Mucosa of descending colon (tissue), 3 donors: ENCODE measurements around the gene GDF10. TPM values are rescaled to one million over a fixed set of nuclear protein-coding genes. Genes with fewer than 3 reads are reported as not detected.

ENCODE experiments used
- ATAC-seq: fragments of 200-7000 bp; cut with Tn5 transposase; one replicate; pipeline ENCODE4 v1.9.1; 2020; ENCODE audit warnings: mild to moderate bottlenecking, moderate library complexity
- DNase-seq, 3 donors: peaks; one replicate each; pipeline ENCODE4 v3.0.0-alpha.2; 2020
- H3K36me3 ChIP-seq: fragments of 200-600 bp; one replicate; pipeline ENCODE4 v1.8.0; 2021; ENCODE audit warnings: low read depth, mild to moderate bottlenecking
- H3K4me1 ChIP-seq: fragments of 200-600 bp; one replicate; pipeline ENCODE4 v1.8.0; 2021; ENCODE audit warnings: low read depth, mild to moderate bottlenecking
- H3K4me3 ChIP-seq: fragments of 200-600 bp; one replicate; pipeline ENCODE4 v1.8.0; 2021; ENCODE audit warnings: mild to moderate bottlenecking
- H3K9me3 ChIP-seq: fragments of 200-600 bp; one replicate; pipeline ENCODE4 v1.8.0; 2021; ENCODE audit warnings: mild to moderate bottlenecking
- CTCF ChIP-seq: fragments of 200-600 bp; IDR thresholded peaks from one replicate; pipeline ENCODE4 v1.8.0; 2022; ENCODE audit warnings: antibody characterized with exemption, mild to moderate bottlenecking
- intact Hi-C, 2 donors: fragments of 100-400 bp; cut with DNase I in 1 of 2; cut with micrococcal nuclease in 1 of 2; formaldehyde crosslinking; loops; one replicate each; pipeline versions ENCODE4 v1.11.0 to v1.11.1; 2022; cut with DNase I, micrococcal nuclease
- total RNA-seq, 3 donors: library from RNA; stranded (reverse); fragmentation: NEBNext Ultra II Directional in 2 of 3; extraction: Animal tissue kit (Norgen Biotek cat#: 25700) in 2 of 3; gene quantifications; one replicate each; pipeline versions ENCODE4 v1.2.1 to v1.2.4, GENCODE V29; 2021 to 2023
- donor health status: DM: no; HTN: no; CAD: no; lungs with moderate emphysema.
- donor health status: DM: no; HTN: no; CAD: no.
- donor health status: DM: no; HTN: yes; CAD: no.

The GDF10 gene
- total RNA-seq, 3 donors from 2014 or later, result 0.14 to 3.2 (median 0.41) TPM

GRCh38 chr10:47276576-47277351 lies 23.2 kb upstream of the GDF10 start:
- peaks cover 7% of the 10 kb centered on the region for H3K9me3 ChIP-seq
- intact Hi-C loops, result no loop called here
- H3K4me3 ChIP-seq, result no peak overlapping the region
- DNase-seq (peak in 2 of 3 donors; percentile 22 to 24), ATAC-seq (peak; percentile 55)
- H3K4me1 ChIP-seq, result peaks cover 2% of the 10 kb centered on the region
- no peaks in the 10 kb centered on the region for H3K36me3 ChIP-seq
- no peak for TF ChIP-seq CTCF

GRCh38 chr10:47277352-47278151 lies 22.4 kb upstream of the GDF10 start:
- TF ChIP-seq CTCF, result no peak
- Histone ChIP-seq H3K4me3 (no peak overlapping the region), H3K4me1 (peaks cover 2% of the 10 kb centered on the region), H3K9me3 (peaks cover 7% of the 10 kb centered on the region), H3K36me3 (no peaks in the 10 kb centered on the region)
- ATAC-seq, result peak; percentile 55
- peak in 2 of 3 donors; percentile 19 to 35 for DNase-seq
- intact Hi-C loops, result no loop called here

GRCh38 chr10:47278152-47278473 lies 21.9 kb upstream of the GDF10 start:
- Histone ChIP-seq H3K4me1 (peaks cover 2% of the 10 kb centered on the region), H3K4me3 (no peak overlapping the region), H3K36me3 (no peaks in the 10 kb centered on the region), H3K9me3 (peaks cover 4% of the 10 kb centered on the region)
- peak; percentile 70 to 80 (median 78) for DNase-seq
- peak; percentile 89 for ATAC-seq
- intact Hi-C loops, result no loop called here
- TF ChIP-seq CTCF, result no peak

GRCh38 chr10:47278720-47279119 lies 21.3 kb upstream of the GDF10 start:
- H3K4me3 ChIP-seq, result no peak overlapping the region
- intact Hi-C loops, result no loop called here
- ATAC-seq (no peak), DNase-seq (no peak)
- no peaks in the 10 kb centered on the region for H3K36me3 ChIP-seq
- TF ChIP-seq CTCF, result no peak
- no peaks in the 10 kb centered on the region for H3K9me3 ChIP-seq
- peaks cover 2% of the 10 kb centered on the region for H3K4me1 ChIP-seq

GRCh38 chr10:47279276-47279675 lies 20.7 kb upstream of the GDF10 start:
- intact Hi-C loops, result no loop called here
- Histone ChIP-seq H3K4me3 (no peak overlapping the region), H3K9me3 (no peaks in the 10 kb centered on the region), H3K36me3 (no peaks in the 10 kb centered on the region), H3K4me1 (peaks cover 2% of the 10 kb centered on the region)
- TF ChIP-seq CTCF, result no peak
- no peak for DNase-seq
- ATAC-seq, result no peak
